Activated T-cell treated with anti-CD3 and anti-CD28 coated beads, Interleukin-2, amount 50 U/mL, for 72 hours (primary cell): ENCODE data around the gene EXOC7. TPM values are rescaled to one million over a fixed set of nuclear protein-coding genes. Genes with fewer than 3 reads are reported as not detected.
"Not testable (repeated sequence)": the region's sequence is repeated elsewhere in the genome, so short reads cannot be mapped to it uniquely, and the experiment has no call there.

ENCODE experiments used
- ATAC-seq, 2 donors: fragments of 150-1000 bp; cut with Tn5 transposase; replicated peaks in 1 of 2; 2 replicates each; pipeline ENCODE4 v1.10.0; 2021; ENCODE audit warnings: moderate library complexity in 2 of 2, mild to moderate bottlenecking in 1 of 2
- DNase-seq, 2 donors: peaks; one replicate each; pipeline ENCODE4 v3.0.0; 2021 to 2022; ENCODE audit warnings: mixed read lengths in 1 of 2
- H3K27ac Mint-ChIP-seq: one replicate; pipeline ENCODE4 v1.8.0; 2022; ENCODE audit warnings: mild to moderate bottlenecking, moderate library complexity, mixed read lengths
- H3K27me3 Mint-ChIP-seq: one replicate; pipeline ENCODE4 v1.8.0; 2022; ENCODE audit warnings: low read depth, mixed read lengths
- H3K36me3 Mint-ChIP-seq, 2 donors: one replicate each; pipeline ENCODE4 v1.8.0; 2022; ENCODE audit warnings: mixed read lengths in 2 of 2, mild to moderate bottlenecking in 1 of 2; ENCODE audit not compliant: insufficient read depth in 2 of 2
- H3K4me1 Mint-ChIP-seq: one replicate; pipeline ENCODE4 v1.8.0; 2022; ENCODE audit warnings: low read depth, mixed read lengths
- H3K4me3 Mint-ChIP-seq, 2 donors: one replicate each; pipeline ENCODE4 v1.8.0; 2022; ENCODE audit warnings: mild to moderate bottlenecking in 2 of 2, mixed read lengths in 2 of 2, moderate library complexity in 2 of 2
- H3K9me3 Mint-ChIP-seq, 2 donors: one replicate each; pipeline ENCODE4 v1.8.0; 2022; ENCODE audit warnings: mixed read lengths in 2 of 2
- total RNA-seq, 2 donors: library from RNA; stranded (reverse); gene quantifications; one replicate each; pipeline ENCODE4 v1.2.3, GENCODE V29; 2022

EXOC7 gene
- total RNA-seq, 2 donors from 2014 or later = 66.7 to 77.8 TPM

GRCh38 chr17:76083536-76084182 is 19.9 kb downstream of the EXOC7 start:
- no peak overlapping the region for H3K4me3 Mint-ChIP-seq
- ATAC-seq (no peak), DNase-seq (no peak)
- H3K4me1 Mint-ChIP-seq = peaks cover 8% of the 10 kb centered on the region
- H3K27me3 Mint-ChIP-seq = peaks cover 9% of the 10 kb centered on the region
- H3K27ac Mint-ChIP-seq = no peak overlapping the region
- peaks cover 0 to 4% of the 10 kb centered on the region in 2 donors for H3K36me3 Mint-ChIP-seq
- H3K9me3 Mint-ChIP-seq = no peaks in the 10 kb centered on the region

DNA sequence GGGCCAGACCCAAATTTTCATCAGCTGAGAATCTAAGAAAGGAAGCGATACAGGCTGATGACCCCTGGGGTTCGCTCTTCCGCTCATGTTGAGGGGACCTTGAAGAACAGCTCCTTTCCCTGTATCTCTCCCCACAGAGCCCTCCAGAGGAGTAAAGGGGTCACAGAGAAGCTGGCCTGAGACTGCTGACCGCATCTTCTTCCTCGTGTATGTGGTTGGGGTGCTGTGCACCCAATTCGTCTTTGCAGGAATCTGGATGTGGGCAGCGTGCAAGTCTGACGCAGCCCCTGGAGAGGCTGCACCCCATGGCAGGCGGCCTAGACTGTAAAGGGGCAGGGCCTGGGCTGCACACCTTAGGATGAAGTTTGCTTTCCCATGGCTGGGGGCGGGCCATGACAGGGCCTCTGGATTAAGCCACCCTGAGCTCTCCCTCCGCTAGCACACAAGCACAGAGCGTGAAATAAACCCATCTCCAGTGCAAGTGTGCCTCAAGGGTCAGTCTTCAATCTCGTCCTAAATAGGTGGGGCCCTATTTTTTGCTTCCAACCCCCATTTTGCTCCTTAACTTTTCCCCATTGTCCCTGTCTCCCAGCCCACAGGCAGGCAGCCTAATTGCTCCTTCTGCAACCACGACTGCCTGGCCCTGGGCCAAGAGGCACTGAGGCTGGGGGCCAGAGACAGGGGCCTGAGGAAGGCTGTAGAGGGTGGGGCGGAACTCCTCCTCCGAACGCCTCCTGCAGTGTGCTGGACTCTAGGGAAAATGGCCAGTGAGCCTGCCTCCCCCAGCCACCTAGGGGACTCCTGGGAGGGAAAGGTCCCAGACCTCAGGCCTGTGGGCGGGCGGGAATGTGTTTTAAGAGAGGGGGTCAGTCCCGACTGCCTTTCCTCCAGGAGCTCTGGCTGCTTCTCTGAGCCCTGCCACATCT is 21.0 kb downstream of the EXOC7 start:
- no peak for DNase-seq
- Mint-ChIP-seq H3K36me3 (peaks cover 0 to 4% of the 10 kb centered on the region in 2 donors), H3K27me3 (peaks cover 19% of the 10 kb centered on the region), H3K9me3 (no peaks in the 10 kb centered on the region), H3K4me3 (no peak overlapping the region), H3K4me1 (peaks cover 15% of the 10 kb centered on the region), H3K27ac (no peak overlapping the region)
- ATAC-seq = no peak

DNA sequence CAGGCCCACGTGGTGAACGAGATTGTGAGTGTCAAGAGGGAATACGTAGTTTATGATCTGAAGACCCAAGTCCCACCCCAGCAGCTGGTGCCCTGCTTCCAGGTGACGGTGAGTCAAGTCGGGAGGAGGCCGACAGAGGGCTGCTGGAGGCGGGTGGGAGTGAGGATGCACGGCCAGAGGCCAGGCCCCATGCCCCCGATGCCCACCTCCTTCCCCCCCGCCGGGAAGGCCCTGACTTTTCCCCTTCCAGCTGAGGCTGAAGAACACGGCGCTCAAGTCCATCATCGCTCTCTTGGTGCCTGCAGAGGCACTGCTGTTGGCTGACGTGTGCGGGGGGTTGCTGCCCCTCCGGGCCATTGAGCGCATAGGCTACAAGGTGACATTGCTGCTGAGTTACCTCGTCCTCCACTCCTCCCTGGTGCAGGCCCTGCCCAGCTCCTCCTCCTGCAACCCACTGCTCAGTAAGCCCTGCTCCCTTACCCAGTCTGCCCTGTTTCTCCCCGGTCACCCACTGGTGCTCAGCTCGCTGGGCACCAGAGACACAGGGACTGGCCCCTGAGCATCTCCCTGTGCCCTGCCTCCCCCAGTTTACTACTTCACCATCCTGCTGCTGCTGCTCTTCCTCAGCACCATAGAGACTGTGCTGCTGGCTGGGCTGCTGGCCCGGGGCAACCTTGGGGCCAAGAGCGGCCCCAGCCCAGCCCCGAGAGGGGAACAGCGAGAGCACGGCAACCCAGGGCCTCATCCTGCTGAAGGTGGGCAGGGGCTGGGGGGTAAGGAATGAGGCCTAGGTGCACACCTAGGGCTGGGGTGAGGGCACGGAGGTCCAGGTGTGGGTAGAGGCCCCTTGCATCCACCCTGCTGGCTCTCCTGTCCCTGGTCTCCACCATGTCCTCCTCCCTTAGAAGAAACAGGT is 22.0 kb downstream of the EXOC7 start:
- no peak overlapping the region for H3K27ac Mint-ChIP-seq
- H3K4me3 Mint-ChIP-seq = no peak overlapping the region
- ATAC-seq (no peak), DNase-seq (no peak)
- H3K4me1 Mint-ChIP-seq = peaks cover 25% of the 10 kb centered on the region
- H3K36me3 Mint-ChIP-seq = peaks cover 2 to 6% of the 10 kb centered on the region in 2 donors
- peaks cover 29% of the 10 kb centered on the region for H3K27me3 Mint-ChIP-seq
- H3K9me3 Mint-ChIP-seq = no peaks in the 10 kb centered on the region

DNA sequence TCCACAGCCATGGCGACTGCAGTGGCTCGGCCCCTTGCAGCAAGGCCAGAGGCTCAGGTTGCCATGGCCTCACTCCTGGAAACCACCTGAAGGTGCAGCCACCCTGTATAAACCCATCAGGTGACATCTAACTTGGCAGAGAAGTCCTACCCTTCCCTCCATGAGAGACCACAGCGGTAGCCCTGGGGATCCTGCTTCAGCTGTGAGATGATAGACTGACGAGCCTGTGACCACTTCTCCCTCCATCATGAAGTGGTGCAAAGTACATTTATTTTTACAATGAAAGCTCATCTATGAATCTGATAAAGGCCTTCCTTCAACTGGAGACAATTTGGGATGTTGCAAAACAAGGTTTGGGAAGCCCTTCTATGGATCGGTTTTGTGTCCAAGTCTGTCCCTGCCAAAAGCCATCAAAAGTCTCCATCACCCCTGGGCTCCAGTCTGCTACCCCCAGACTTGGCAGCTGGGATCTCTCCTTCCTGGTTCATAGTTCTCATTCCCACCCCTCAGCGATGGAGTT is 22.8 kb downstream of the EXOC7 start:
- peaks cover 37% of the 10 kb centered on the region for H3K27me3 Mint-ChIP-seq
- H3K36me3 Mint-ChIP-seq = peaks cover 2 to 6% of the 10 kb centered on the region in 2 donors
- DNase-seq (no peak), ATAC-seq (no peak)
- no peak overlapping the region for H3K4me3 Mint-ChIP-seq
- no peaks in the 10 kb centered on the region for H3K9me3 Mint-ChIP-seq
- no peak overlapping the region for H3K27ac Mint-ChIP-seq
- peaks cover 32% of the 10 kb centered on the region for H3K4me1 Mint-ChIP-seq

DNA sequence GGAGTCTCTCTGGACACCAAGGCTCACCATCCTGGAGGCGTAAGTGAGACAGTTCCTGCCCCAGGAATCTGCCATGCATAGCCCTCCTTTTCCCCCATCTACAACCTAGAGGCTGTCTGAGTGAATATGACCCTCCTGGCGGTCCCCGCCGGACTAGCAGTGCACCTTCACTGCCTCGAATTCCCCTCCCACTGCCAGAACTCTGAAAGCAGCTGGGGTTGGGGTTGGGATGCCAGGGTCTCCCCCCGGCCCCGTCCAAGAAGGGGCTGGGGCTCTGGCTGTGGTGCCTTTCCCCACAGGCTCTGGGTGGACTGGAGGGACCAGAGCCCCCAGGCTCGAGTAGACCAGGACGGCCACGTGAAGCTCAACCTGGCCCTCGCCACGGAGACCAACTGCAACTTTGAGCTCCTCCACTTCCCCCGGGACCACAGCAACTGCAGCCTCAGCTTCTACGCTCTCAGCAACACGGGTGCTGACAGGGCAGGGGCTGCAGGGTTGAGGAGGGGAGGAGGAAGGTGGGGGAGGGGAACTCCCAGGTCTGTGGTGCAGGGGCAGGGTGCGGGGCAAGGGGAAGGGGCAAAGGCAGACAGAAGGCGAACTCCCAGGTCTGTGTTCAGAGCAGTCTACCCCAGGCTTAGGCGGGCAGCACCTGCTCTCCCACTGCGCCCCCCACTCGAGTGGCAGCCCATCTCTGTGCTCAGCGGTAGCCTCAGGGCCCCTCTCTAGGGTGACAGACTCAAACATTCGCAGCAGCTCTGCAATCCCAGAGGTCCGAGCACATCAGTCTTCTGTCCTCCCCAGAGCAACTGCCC is 23.4 kb downstream of the EXOC7 start:
- H3K27ac Mint-ChIP-seq = no peak overlapping the region
- DNase-seq = no peak
- H3K4me3 Mint-ChIP-seq = no peak overlapping the region
- H3K36me3 Mint-ChIP-seq = peaks cover 3 to 6% of the 10 kb centered on the region in 2 donors
- H3K4me1 Mint-ChIP-seq = peaks cover 39% of the 10 kb centered on the region
- no peaks in the 10 kb centered on the region for H3K9me3 Mint-ChIP-seq
- no peak for ATAC-seq
- H3K27me3 Mint-ChIP-seq = peaks cover 43% of the 10 kb centered on the region

DNA sequence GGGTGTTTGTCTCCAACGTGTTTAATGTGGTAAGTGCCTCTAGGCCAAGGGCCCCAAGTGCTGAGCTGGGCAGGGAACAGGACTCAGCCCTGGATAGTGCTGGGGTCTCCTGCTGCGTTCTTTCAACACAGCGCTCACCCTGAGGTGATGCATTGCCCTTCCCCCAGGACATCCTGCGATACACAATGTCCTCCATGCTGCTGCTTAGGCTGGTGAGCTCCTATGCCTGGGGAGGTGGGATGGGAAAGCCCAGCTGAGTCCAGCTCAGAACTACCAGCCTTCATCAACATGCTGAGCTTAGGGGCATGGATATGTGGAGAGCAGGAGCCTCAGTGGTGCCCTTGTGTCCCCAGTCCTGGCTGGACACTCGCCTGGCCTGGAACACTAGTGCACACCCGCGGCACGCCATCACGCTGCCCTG is 24.0 kb downstream of the EXOC7 start:
- H3K4me1 Mint-ChIP-seq = peaks cover 45% of the 10 kb centered on the region

DNA sequence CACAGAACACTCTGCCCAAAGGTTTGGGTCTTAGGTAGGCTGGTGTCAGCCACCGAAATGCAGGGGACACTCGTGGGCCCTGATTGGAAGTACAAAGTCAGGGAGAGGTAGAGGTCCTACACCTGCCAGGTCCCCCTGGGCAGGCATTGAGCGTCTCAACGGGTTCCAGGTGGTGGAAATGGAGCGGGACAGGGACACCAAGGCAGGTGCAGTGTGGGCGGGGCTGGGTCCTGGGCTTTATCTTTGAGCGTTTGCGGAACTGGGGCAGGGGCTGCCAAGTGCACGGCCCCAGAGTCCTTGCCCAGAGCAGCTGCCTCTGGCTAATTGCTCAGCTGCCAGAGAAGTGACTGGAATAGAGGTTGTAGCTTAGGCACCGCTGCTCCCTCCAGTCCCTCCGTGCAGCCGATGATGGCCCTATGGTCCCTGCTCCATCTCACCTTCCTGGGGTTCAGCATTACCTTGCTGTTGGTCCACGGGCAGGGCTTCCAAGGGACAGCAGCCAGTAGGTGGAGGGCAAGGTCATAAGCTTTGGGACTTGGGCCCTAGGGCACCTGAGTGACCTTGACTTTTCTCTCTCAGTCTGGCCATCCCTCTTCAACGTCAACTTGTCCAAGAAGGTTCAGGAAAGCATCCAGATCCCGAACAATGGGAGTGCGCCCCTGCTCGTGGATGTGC is 24.6 kb downstream of the EXOC7 start, which contains the start of gene ZACN:
ZACN (plus strand) TSS at position 323 of the 675 bp plus-strand sequence; CDS start at position 406, 83 bp downstream.
- peaks cover 49% of the 10 kb centered on the region for H3K27me3 Mint-ChIP-seq
- DNase-seq (no peak), ATAC-seq (no peak)
- H3K27ac Mint-ChIP-seq = no peak within 1 kb of the TSS
- H3K36me3 Mint-ChIP-seq = peaks cover 6 to 10% of the 10 kb centered on the region in 2 donors
- peak within 1 kb of the TSS in 1 of 2 donors; percentile 41 for H3K4me3 Mint-ChIP-seq
- no peaks in the 10 kb centered on the region for H3K9me3 Mint-ChIP-seq
- H3K4me1 Mint-ChIP-seq = peaks cover 46% of the 10 kb centered on the region

More for the DNA sequence above, 24.0 kb downstream of the EXOC7 start:
- Mint-ChIP-seq H3K9me3 (no peaks in the 10 kb centered on the region), H3K36me3 (peaks cover 6 to 10% of the 10 kb centered on the region in 2 donors), H3K27me3 (peaks cover 49% of the 10 kb centered on the region), H3K27ac (no peak overlapping the region), H3K4me3 (no peak overlapping the region)
- DNase-seq (no peak), ATAC-seq (no peak)

- H3K4me1 Mint-ChIP-seq = peaks cover 46% of the 10 kb centered on the region
- not testable (repeated sequence) for DNase-seq, H3K36me3 Mint-ChIP-seq, ATAC-seq, H3K27ac Mint-ChIP-seq, H3K9me3 Mint-ChIP-seq
- H3K27me3 Mint-ChIP-seq = peaks cover 55% of the 10 kb centered on the region
- peak overlapping the region in 1 of 2 donors; percentile 41 for H3K4me3 Mint-ChIP-seq
Observed at GRCh38 chr17:76078370-76078769, 25.2 kb downstream of the EXOC7 start.

- DNase-seq (no peak), ATAC-seq (no peak)
- peak overlapping the region in 1 of 2 donors; percentile 78 for H3K4me3 Mint-ChIP-seq
- H3K36me3 Mint-ChIP-seq = peaks cover 8 to 10% of the 10 kb centered on the region in 2 donors
- peaks cover 46% of the 10 kb centered on the region for H3K4me1 Mint-ChIP-seq
- no peak overlapping the region for H3K27ac Mint-ChIP-seq
- H3K9me3 Mint-ChIP-seq = no peaks in the 10 kb centered on the region
- peaks cover 56% of the 10 kb centered on the region for H3K27me3 Mint-ChIP-seq
Observed at GRCh38 chr17:76077584-76078110, 25.9 kb downstream of the EXOC7 start.

- peaks cover 46% of the 10 kb centered on the region for H3K4me1 Mint-ChIP-seq
- peaks cover 8 to 10% of the 10 kb centered on the region in 2 donors for H3K36me3 Mint-ChIP-seq
- H3K27me3 Mint-ChIP-seq = peaks cover 56% of the 10 kb centered on the region
- ATAC-seq (peak; percentile 8 to 18), DNase-seq (peak; percentile 49 to 57)
- no peaks in the 10 kb centered on the region for H3K9me3 Mint-ChIP-seq
- peak overlapping the region; percentile 43 for H3K27ac Mint-ChIP-seq
- H3K4me3 Mint-ChIP-seq = peak overlapping the region; percentile 78
Observed at GRCh38 chr17:76076765-76077583, 26.6 kb downstream of the EXOC7 start.
